Ishikawa (cell line): ENCODE data around the gene ZFYVE9.

Experiments used
- CEBPB ChIP-seq: IDR thresholded peaks from 2 replicates; pipeline ENCODE4 v1.6.1; 2012
- EP300 ChIP-seq: IDR thresholded peaks from 2 replicates; pipeline ENCODE4 v1.6.1; 2012; ENCODE audit warnings: borderline replicate concordance
- RAD21 ChIP-seq: IDR thresholded peaks from 2 replicates; pipeline ENCODE4 v1.6.1; 2012; ENCODE audit warnings: low read depth
- TAF1 ChIP-seq: IDR thresholded peaks from 2 replicates; pipeline ENCODE4 v1.6.1; 2012; ENCODE audit warnings: low read depth, mild to moderate bottlenecking
- TCF12 ChIP-seq: IDR thresholded peaks from 2 replicates; pipeline ENCODE4 v1.6.1; 2012; ENCODE audit warnings: low read depth
- TF ChIP-seq, protein P1 (sequence below): IDR thresholded peaks from 2 replicates; pipeline ENCODE4 v1.6.1; 2012
- TF ChIP-seq, protein P2 (sequence below): IDR thresholded peaks from 2 replicates; pipeline ENCODE4 v1.6.1; 2012
- TF ChIP-seq, protein P3 (sequence below): IDR thresholded peaks from 2 replicates; pipeline ENCODE4 v1.6.1; 2012; ENCODE audit warnings: low read depth, mild to moderate bottlenecking

DNA sequence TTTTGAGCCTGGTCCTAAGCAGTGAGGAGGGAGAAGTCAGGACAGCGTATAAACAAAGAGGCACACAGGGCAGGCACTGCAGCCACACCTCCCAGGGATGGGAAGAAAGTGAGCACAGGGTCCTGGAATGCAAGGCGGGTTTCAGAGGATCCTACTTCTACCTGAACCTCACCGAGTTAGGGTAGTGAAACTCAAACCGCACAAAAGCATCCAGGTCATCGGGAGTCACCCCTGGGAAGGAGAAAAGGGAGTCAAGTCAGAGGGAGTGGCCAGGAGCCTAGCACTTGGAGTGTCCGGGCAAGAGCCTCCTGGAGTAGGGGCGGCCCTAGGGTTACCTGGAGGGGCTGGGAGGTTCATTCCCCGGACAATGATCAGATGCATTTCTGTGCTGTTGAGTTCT, 213.5 kb downstream of the ZFYVE9 start:
- TF ChIP-seq, protein P1, sequence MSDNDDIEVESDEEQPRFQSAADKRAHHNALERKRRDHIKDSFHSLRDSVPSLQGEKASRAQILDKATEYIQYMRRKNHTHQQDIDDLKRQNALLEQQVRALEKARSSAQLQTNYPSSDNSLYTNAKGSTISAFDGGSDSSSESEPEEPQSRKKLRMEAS = no peak
- TF ChIP-seq TAF1 (no peak), TCF12 (no peak), CEBPB (no peak), EP300 (no peak), RAD21 (no peak)
- TF ChIP-seq, protein P2, sequence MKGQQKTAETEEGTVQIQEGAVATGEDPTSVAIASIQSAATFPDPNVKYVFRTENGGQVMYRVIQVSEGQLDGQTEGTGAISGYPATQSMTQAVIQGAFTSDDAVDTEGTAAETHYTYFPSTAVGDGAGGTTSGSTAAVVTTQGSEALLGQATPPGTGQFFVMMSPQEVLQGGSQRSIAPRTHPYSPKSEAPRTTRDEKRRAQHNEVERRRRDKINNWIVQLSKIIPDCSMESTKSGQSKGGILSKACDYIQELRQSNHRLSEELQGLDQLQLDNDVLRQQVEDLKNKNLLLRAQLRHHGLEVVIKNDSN = no peak
- TF ChIP-seq, protein P3, sequence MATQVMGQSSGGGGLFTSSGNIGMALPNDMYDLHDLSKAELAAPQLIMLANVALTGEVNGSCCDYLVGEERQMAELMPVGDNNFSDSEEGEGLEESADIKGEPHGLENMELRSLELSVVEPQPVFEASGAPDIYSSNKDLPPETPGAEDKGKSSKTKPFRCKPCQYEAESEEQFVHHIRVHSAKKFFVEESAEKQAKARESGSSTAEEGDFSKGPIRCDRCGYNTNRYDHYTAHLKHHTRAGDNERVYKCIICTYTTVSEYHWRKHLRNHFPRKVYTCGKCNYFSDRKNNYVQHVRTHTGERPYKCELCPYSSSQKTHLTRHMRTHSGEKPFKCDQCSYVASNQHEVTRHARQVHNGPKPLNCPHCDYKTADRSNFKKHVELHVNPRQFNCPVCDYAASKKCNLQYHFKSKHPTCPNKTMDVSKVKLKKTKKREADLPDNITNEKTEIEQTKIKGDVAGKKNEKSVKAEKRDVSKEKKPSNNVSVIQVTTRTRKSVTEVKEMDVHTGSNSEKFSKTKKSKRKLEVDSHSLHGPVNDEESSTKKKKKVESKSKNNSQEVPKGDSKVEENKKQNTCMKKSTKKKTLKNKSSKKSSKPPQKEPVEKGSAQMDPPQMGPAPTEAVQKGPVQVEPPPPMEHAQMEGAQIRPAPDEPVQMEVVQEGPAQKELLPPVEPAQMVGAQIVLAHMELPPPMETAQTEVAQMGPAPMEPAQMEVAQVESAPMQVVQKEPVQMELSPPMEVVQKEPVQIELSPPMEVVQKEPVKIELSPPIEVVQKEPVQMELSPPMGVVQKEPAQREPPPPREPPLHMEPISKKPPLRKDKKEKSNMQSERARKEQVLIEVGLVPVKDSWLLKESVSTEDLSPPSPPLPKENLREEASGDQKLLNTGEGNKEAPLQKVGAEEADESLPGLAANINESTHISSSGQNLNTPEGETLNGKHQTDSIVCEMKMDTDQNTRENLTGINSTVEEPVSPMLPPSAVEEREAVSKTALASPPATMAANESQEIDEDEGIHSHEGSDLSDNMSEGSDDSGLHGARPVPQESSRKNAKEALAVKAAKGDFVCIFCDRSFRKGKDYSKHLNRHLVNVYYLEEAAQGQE = no peak
